IMR-90 (cell line): Measurements from ENCODE around the gene TRIO. TPM values are rescaled to one million over a fixed set of nuclear protein-coding genes. Genes with fewer than 3 reads are reported as not detected.

Experiments
- ATAC-seq: fragments of 200-7000 bp; cut with Tn5 transposase; 2 replicates; pipeline ENCODE4 v1.9.1; 2020; ENCODE audit warnings: low read depth, mild to moderate bottlenecking, moderate library complexity
- BruUV-seq: library from RNA; stranded (reverse); fragments of 400-500 nt; replicated peaks from 2 replicates; lab custom pipeline; 2021; lab: Mats Ljungman, UMichigan
- CTCF ChIA-PET: fragments of 300-600 bp; formaldehyde crosslinking; extraction: SDS; loops from one replicate; lab custom pipeline; 2021; ENCODE audit warnings: antibody characterized with exemption; lab: Yijun Ruan, JAX
- POLR2A ChIA-PET: fragments of 300-600 bp; sonication (Branson Sonifier 250); formaldehyde crosslinking; loops from one replicate; lab custom pipeline; 2022; ENCODE audit warnings: antibody characterized with exemption; ENCODE audit not compliant: unreplicated experiment; lab: Charles Lee
- DNase-seq: peaks from one replicate; pipeline ENCODE4 v3.0.0; 2013
- H2AFZ ChIP-seq: replicated peaks from 2 replicates; pipeline ENCODE3; 2013; ENCODE audit warnings: low read length, mild to moderate bottlenecking; ENCODE audit not compliant: poor library complexity
- H2AK5ac ChIP-seq: 2 replicates; pipeline ENCODE4 v1.6.1; 2013; ENCODE audit warnings: low read depth, low read length, inconsistent platforms
- H2AK9ac ChIP-seq: replicated peaks from 2 replicates; pipeline ENCODE3; 2013; ENCODE audit warnings: mild to moderate bottlenecking, low read depth, low read length, moderate library complexity; ENCODE audit not compliant: poor library complexity
- H2BK120ac ChIP-seq: 2 replicates; pipeline ENCODE4 v1.6.1; 2013; ENCODE audit warnings: low read depth, low read length, inconsistent platforms
- H2BK15ac ChIP-seq: 3 replicates; pipeline ENCODE4 v1.6.1; 2013; ENCODE audit warnings: low read depth, low read length, inconsistent platforms
- H2BK20ac ChIP-seq: 2 replicates; pipeline ENCODE4 v1.6.1; 2013; ENCODE audit warnings: low read depth, mild to moderate bottlenecking, inconsistent platforms, low read length, moderate library complexity
- H2BK5ac ChIP-seq: 2 replicates; pipeline ENCODE4 v1.6.1; 2013; ENCODE audit warnings: mild to moderate bottlenecking, low read depth, low read length, inconsistent platforms; ENCODE audit not compliant: poor library complexity, severe bottlenecking
- H3K14ac ChIP-seq: replicated peaks from 2 replicates; pipeline ENCODE4 v1.6.1; 2013; ENCODE audit warnings: low read depth, low read length, inconsistent platforms
- H3K18ac ChIP-seq: 2 replicates; pipeline ENCODE4 v1.6.1; 2013; ENCODE audit warnings: low read depth, low read length, control low read depth
- H3K23ac ChIP-seq: 2 replicates; pipeline ENCODE4 v1.6.1; 2013; ENCODE audit warnings: low read depth, low read length, inconsistent platforms
- H3K27ac ChIP-seq: 2 replicates; pipeline ENCODE4 v1.5.1; 2013; ENCODE audit warnings: mild to moderate bottlenecking, control low read depth, low read length; ENCODE audit not compliant: insufficient read depth
- H3K27me3 ChIP-seq: 2 replicates; pipeline ENCODE4 v1.6.1; 2013; ENCODE audit warnings: low read length; ENCODE audit not compliant: control insufficient read depth, insufficient read depth
- H3K36me3 ChIP-seq: 2 replicates; pipeline ENCODE4 v1.6.1; 2013; ENCODE audit warnings: low read length, mixed read lengths; ENCODE audit not compliant: control insufficient read depth, insufficient read depth
- H3K4ac ChIP-seq: 2 replicates; pipeline ENCODE4 v1.6.1; 2013; ENCODE audit warnings: low read depth, low read length, inconsistent platforms
- H3K4me1 ChIP-seq: 2 replicates; pipeline ENCODE4 v1.6.1; 2013; ENCODE audit warnings: low read length, mixed read lengths; ENCODE audit not compliant: control insufficient read depth, insufficient read depth
- H3K4me2 ChIP-seq: 2 replicates; pipeline ENCODE4 v1.6.1; 2013; ENCODE audit warnings: low read depth, mild to moderate bottlenecking, control low read depth, low read length, moderate library complexity
- H3K4me3 ChIP-seq: 2 replicates; pipeline ENCODE4 v1.5.1; 2013; ENCODE audit warnings: low read depth, mild to moderate bottlenecking, control low read depth, low read length, moderate library complexity; ENCODE audit not compliant: insufficient read depth
- H3K56ac ChIP-seq: 2 replicates; pipeline ENCODE4 v1.6.1; 2013; ENCODE audit warnings: low read length, inconsistent platforms; ENCODE audit not compliant: insufficient read depth; ENCODE audit errors: extremely low read depth
- H3K79me1 ChIP-seq, 2 experiments: 2 replicates each; pipeline ENCODE4 v1.6.1; 2013; ENCODE audit warnings: low read length in 2 of 2, inconsistent platforms in 1 of 2, low read depth in 1 of 2
- H3K9ac ChIP-seq: 2 replicates; pipeline ENCODE4 v1.6.1; 2013; ENCODE audit warnings: low read depth, low read length, control low read depth
- H3K9me1 ChIP-seq: 2 replicates; pipeline ENCODE4 v1.6.1; 2013; ENCODE audit warnings: low read length, inconsistent platforms; ENCODE audit not compliant: insufficient read depth
- H3K9me3 ChIP-seq: 2 replicates; pipeline ENCODE4 v1.6.1; 2013; ENCODE audit warnings: low read length; ENCODE audit not compliant: control insufficient read depth, insufficient read depth
- H4K20me1 ChIP-seq: 2 replicates; pipeline ENCODE4 v1.6.1; 2013; ENCODE audit warnings: low read length, inconsistent platforms; ENCODE audit not compliant: insufficient read depth
- H4K5ac ChIP-seq: 2 replicates; pipeline ENCODE4 v1.6.1; 2013; ENCODE audit warnings: mild to moderate bottlenecking, low read depth, low read length, control low read depth
- H4K8ac ChIP-seq, 2 experiments: 2 replicates each; pipeline ENCODE4 v1.6.1; 2013; ENCODE audit warnings: low read depth in 2 of 2, low read length in 2 of 2, control low read depth in 1 of 2, inconsistent platforms in 1 of 2
- H4K91ac ChIP-seq: 2 replicates; pipeline ENCODE4 v1.6.1; 2013; ENCODE audit warnings: low read depth, low read length, inconsistent platforms; ENCODE audit not compliant: insufficient read depth
- CEBPB ChIP-seq: IDR thresholded peaks from 2 replicates; pipeline ENCODE4 v1.6.1; 2012; ENCODE audit warnings: low read depth, low read length, improper control_type of control experiment
- CHD1 ChIP-seq: IDR thresholded peaks from 2 replicates; pipeline ENCODE4 v1.6.1; 2012; ENCODE audit warnings: low read depth, low read length, improper control_type of control experiment
- SMC3 ChIP-seq: fragments of 150-350 bp; IDR thresholded peaks from 2 replicates; pipeline ENCODE4 v1.6.1; 2016; ENCODE audit warnings: low read depth, mild to moderate bottlenecking, antibody characterized with exemption, low read length, moderate library complexity
- WGBS, 2 experiments: methylation state at CpG; one replicate each; pipeline versions ENCODE4 v1.1.5 to v1.1.7; 2013; ENCODE audit warnings: missing lambda C conversion rate in 2 of 2; ENCODE audit not compliant: insufficient read length in 1 of 2; ENCODE audit errors: extremely low coverage in 2 of 2; 5-methylcytosine and 5-hydroxymethylcytosine counted together
- dilution Hi-C: fragments of 300-500 bp; cut with HindIII; formaldehyde crosslinking; loops from one replicate; pipeline ENCODE4 v1.14.3; 2018; ENCODE audit warnings: low sequenced_read_pairs; ENCODE audit not compliant: unreplicated experiment
- in situ Hi-C: fragments of 300-500 bp; cut with MboI; formaldehyde crosslinking; loops from 3 replicates; pipeline ENCODE4 v1.14.3; 2019; ENCODE audit warnings: low sequenced_read_pairs, inconsistent platforms, mixed read lengths
- intact Hi-C: fragments of 100-400 bp; cut with micrococcal nuclease; formaldehyde crosslinking; loops from 2 replicates; pipeline ENCODE4 v1.10.0; 2022
- polyA plus RNA-seq, 3 experiments: library from polyadenylated mRNA; depleted of rRNA; stranded (reverse); fragments of >200 nt; gene quantifications; 2 replicates each; pipeline ENCODE4 v1.2.3, GENCODE V29; 2012; ENCODE audit warnings: low replicate concordance in 1 of 3
- total RNA-seq: library from RNA; depleted of rRNA; stranded (reverse); fragments of >200 nt; gene quantifications from 2 replicates; pipeline ENCODE4 v1.2.3, GENCODE V29; 2012

Gene TRIO
- total and polyA plus RNA-seq, 2 of the 4 experiments (the other 2 are of a cell fraction): 206 to 522 TPM

- Histone ChIP-seq H3K14ac (peak overlapping the region; percentile 58; the same call in 1 of the 2 replicates), H4K20me1 (peaks cover 71% of the 10 kb centered on the region), H3K23ac (no peak overlapping the region), H3K4me3 (no peak overlapping the region), H3K4me1 (no peaks in the 10 kb centered on the region), H3K4ac (no peak overlapping the region; the same call in 1 of the 2 replicates), H2BK5ac (no peak overlapping the region), H3K56ac (no peak overlapping the region), H3K9ac (no peak overlapping the region), H3K27me3 (no peaks in the 10 kb centered on the region), H4K8ac (peak overlapping the region in 1 of 2 experiments; percentile 9; a peak in 1 of 4 replicates), H2BK15ac (no peak overlapping the region), H3K9me3 (no peaks in the 10 kb centered on the region), H3K4me2 (no peak overlapping the region), H3K18ac (no peak overlapping the region), H2AK9ac (peak overlapping the region; percentile 48), H2BK20ac (no peak overlapping the region), H2AK5ac (no peak overlapping the region), H3K27ac (no peak overlapping the region), H3K36me3 (peaks cover 47% of the 10 kb centered on the region), H2BK120ac (no peak overlapping the region), H4K5ac (no peak overlapping the region), H3K9me1 (peaks cover 6% of the 10 kb centered on the region), H3K79me1 (peaks cover 10 to 48% of the 10 kb centered on the region in 2 experiments; a peak in 3 of 4 replicates), H4K91ac (no peak overlapping the region), H2AFZ (no peak overlapping the region)
- TF ChIP-seq CHD1 (no peak), CEBPB (no peak), SMC3 (no peak)
- DNase-seq (no peak), ATAC-seq (no peak)
- ChIA-PET POLR2A (no interaction called here), CTCF (no interaction called here)
- in situ Hi-C loops: no loop called here
- dilution Hi-C loops: no loop called here
- intact Hi-C loops: loop anchor here (5.0 kb wide), 1 partner anchor 137 kb away; no protein-coding TSS in a partner anchor
- WGBS, 2 experiments: 87% methylated on average over 9 of the region's 11 CpGs; no CpG with 5 or more reads in 1 of the 2 experiments
- BruUV-seq: no TSS peak
These were observed 367.1 kb downstream of the TRIO start for GRCh38 chr5:14510156-14510734.
